ENCODE data around the gene GABRR1.

The GABRR1 gene

DNA sequence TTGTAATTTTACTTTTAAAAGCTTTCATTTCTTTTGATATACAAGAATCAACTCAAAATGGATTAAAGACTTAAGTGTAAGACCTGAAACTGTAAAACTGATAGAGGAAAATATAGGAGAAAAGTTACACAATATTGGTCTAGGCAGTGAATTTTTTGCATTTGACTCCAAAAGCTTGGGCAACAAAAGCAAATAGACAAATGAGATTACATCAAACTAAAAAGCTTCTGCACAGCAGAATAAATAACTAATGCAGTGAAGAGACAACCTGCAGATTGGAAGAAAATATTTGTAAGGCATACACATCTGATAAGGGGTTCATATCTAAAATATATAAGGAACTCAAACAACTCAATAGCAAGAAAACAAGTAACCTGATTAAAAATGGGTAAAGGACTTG, 3.0 kb downstream of the GABRR1 start:
- DNase-seq = no peak

DNA sequence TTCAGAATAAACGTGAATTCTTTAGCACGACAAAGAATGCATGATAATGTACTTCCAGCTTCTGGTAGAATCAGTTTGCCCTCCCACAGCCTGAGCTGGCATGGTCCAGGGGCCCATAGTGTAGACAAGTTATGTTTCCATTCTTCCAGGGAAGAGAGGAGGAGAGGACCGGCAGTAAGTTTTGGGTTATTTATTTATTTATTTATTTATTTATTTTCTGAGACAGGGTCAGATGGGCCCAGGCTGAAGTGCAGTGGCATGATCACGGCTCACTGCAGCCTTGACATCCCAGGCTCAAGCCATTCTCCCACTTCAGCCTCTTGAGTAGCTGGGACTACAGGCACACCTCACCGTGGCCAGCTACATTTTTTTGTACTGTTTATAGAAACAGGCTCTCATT, 4.7 kb downstream of the GABRR1 start:
- no peak for DNase-seq

DNA sequence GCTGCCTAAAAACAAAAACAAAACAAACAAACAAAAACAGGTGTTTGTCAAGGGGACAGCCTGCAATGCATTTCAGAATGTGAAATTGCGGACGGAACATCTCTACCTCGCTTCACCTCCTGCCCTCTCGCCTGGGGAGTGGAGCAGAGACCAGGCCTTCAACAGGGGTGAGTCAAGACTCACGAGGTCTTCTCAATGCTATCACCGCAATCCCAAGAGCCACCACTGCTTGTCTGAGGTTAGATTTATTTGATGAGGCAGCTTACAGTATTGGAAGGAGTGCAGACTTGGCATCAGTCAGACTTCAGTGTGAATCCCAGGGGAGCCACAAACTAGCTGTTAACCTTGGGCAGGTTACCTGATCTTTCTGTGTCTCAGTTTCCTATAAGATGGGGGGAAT, 7.7 kb downstream of the GABRR1 start:
- no peak for DNase-seq

DNA sequence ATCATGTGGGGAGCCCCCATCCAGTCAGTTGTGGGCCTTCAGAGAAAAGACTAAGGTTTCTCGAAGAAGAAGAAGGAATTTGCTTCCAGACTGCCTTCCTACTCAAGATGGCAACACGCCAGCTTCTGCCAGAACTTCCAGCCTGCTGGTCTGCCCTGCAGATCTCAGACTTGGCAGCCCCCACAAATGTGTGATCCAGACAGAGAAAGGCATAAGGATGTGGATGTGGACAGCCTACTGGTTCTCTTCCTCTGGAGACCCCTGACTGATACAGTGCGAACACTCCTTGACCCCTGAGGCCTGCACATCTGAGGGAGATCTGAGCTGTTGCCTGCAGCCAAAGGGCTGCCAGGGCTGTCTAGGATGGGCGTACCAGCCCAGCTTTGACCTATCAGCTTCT, 8.6 kb downstream of the GABRR1 start:
- DNase-seq = no peak

DNA sequence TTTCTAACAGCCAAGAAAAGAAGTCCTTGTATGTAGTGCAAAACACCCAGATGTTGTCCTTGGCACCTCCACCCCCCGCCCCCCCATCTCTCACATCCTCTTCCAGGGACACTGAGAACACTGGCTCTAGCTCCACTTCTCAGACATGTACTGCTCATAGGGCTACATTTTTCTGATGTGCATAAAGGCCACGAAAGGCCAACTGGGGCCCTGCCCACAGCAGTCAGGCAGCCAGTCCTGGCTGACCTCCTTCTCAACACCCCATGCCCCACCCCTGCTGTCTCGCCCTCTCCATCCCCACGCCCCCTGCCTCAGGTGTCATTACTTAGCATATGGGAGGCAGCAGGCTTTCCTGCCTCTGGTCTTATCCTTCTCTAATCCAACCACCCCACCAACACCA, 11.3 kb downstream of the GABRR1 start:
- DNase-seq = no peak

DNA sequence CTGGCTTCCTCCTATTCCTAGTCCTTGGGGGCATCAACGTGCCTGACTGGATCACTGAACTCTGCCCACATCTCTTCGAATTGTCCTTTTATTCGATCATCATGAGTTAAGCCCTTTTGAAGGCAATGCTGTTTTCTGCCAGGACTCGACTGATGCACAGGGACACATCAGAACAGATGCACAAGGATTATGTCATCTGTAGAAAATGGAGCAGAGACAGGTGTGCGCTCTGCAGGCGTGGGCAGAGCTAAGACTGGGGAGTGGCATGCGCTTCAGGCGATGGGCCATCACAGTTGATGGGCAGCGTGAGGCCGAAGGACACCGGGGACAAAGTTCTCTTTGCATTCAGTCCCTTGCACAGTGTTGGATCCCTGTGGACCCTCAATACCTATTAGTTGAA, 13.1 kb downstream of the GABRR1 start:
- no peak for DNase-seq

DNA sequence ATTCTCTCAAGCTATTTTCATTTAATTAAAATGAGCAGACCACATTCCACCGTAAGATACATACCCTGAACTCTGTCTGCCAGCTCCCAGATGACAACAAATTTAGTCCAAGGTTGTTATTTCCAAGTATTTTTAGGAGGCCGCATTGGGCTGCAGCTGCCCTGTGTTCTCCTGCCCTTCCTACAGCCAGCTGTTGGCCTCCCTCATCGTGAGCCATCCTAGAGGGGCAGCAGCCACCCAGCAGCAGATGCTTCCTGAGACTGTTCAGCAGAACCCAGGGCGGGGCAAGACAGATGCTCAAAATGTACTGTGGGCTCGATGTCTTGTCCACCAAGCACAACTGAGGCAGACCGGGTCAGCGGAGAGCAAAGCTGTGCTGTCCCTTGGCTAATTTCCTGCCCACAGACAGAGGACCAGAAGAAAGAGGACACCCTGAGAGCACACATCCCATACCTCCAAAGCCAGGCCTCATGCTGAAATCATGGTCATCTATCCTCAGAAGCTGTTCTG, 16.4 kb downstream of the GABRR1 start:
- DNase-seq = no peak

DNA sequence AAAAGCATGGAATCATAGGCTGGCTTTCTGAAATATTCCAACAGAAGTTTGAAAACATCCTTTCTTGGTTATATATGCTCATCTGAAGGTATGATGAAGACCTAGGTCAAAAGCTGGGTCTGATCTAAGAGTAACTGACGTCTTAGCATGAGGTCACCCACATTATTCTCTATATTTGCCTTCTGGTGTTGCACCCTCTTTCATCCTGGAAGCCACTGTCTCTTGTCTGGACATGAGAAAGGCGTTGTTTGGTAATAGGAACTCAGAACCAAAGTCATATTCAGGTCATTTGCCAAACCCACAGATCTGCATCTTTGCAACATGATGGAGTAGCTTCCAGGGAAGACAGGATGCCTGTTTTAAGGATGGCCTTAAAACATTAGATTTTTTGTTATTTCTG, 17.6 kb downstream of the GABRR1 start:
- DNase-seq = no peak

DNA sequence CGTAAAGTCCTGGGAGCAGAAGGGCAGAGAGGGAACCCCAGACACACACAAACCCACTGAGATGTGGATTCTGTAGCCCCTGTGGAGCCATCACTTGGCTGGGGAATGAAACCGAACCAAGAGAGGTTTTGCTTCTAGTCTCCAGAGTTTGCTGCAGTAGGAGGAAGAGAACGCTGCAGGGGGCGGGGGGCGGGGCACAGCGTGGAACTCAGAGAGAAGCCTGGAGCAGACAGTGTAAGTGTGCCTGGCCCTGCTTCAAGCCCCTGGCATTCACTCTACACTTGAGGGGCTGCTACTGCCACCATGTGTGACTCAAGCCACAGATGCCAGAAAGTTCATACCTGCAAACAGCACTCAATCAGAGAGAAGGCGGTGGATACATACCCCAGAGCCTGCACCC, 18.9 kb downstream of the GABRR1 start:
- no peak for DNase-seq

DNA sequence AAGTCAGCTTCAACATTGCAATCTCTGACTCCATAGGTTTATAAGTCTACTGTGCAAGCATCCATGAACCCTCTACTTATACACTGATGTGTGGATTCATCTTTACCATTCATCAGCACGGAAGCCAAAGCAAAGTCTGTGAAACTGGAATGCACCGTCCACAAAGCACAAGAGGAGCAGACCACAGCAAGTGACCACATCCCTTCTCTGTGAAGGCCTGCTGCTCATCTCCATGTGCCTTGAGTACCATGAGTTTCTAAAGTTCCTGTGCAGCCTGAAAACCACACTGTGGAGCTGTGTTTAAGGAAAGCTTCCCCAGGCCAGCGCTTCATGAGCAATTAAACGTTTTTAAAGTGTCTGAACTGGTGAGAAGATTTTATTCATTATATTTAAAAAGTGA, 20.0 kb downstream of the GABRR1 start:
- DNase-seq = no peak

DNA sequence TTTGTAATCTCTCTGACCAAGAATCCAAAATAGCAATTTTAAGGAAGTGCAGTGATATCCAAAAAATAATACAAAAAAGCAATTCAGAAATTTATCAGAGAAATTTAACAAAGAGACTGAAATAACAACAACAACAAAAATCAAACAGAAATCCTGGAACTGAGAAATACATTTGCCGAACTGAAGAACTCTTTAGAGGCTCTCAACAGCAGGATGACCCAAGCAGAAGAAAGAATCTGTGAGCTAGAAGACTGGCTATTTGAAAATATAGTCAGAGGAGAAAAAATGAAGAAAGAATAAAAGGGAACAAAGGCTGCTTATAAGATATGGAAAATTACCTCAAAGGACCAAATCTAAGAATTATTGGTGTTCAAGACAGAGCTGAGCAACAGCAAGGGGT, 22.6 kb downstream of the GABRR1 start:
- DNase-seq = no peak

DNA sequence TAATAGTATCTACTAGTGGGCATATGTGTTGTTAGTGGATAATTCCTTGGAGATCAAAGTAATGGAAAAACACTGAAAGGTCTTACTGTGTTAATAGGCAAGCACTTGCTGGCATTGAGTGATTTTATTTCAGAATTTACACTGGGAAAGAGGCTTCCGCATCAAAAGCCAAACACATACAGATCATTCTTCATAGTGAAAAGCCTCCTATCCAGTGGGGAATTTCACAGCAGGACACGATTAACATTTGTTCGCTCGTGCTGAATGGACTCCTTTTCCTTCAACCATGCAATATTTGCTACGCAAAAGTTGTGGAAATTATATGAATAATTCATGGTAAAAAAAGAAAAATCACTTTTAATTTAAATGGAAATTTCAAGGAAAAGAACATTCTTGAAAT, 26.4 kb downstream of the GABRR1 start:
- DNase-seq = no peak

DNA sequence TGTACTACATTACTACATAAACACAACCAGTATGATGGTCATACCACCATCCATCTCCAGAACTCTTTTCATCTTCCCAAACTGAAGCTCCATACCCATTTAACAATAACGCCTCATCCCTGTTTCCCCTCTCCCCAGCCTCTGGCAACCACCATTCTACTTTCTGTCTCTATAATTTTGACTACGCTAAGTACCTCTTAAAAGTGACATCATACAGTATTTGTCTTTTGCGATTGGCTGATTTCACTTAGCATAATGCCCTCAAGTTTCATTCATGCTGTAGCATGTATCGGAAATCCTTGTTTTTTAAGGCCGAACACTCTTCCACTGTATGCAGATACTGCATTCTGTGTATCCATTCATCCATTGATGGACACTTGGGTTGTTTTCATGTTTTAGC, 29.7 kb downstream of the GABRR1 start:
- DNase-seq = no peak

DNA sequence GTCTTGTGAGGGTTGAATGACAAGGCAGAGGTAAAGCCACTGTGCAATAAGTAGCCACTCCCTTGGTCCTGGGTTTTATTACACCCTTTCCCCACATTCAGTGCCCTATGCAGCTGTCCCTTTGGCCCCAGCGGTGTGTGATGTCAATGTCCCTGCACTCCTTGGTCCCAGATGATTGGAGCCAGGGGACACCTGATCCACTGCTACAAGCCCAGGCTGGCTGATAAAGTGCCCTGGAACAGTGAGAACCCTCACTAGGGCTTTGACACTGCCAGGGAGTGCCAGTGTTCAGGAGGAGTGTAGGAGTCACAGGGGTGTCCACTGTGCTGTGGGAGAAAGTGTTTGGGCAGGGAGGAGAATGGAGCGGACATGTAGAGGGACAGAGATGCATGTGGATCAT, 30.4 kb downstream of the GABRR1 start:
- no peak for DNase-seq

DNA sequence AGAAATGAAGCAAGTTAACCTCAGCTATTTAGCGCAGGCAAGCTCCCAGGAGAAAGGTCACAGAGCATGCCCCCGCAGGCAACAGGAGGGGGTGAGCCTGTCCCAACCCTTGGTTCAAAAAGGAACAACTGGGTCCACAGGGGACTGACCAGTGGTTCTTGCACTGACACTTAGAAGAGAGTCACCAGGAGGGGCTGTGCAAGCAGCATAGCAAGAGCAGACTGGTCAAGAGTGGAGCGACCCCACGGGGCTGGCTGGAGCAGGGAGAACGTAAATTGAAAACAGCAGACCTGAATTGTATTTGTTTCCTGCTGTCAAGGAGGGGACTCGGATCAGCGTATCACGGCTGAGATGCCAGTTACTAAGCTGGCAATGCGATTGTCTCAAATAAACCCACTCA, 32.8 kb downstream of the GABRR1 start:
- no peak for DNase-seq

DNA sequence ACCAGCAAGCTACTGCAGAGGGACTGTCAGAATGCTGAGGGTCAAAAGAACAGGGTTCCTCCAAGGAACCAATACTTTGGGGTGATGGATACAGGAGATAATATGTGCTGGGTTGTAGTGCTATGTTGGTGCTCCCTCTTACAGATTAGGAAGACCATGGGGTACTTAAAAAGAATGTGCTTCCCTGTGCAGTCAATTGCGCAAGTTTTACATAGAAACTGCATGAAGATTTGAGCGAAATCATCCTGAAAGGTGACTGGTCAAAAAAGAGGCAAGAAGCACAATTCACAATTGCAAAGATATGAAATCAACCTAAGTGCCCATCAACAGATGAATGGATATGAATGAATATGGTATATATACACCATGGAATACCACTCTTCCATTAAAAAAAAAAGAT, 33.9 kb downstream of the GABRR1 start:
- DNase-seq = no peak

DNA sequence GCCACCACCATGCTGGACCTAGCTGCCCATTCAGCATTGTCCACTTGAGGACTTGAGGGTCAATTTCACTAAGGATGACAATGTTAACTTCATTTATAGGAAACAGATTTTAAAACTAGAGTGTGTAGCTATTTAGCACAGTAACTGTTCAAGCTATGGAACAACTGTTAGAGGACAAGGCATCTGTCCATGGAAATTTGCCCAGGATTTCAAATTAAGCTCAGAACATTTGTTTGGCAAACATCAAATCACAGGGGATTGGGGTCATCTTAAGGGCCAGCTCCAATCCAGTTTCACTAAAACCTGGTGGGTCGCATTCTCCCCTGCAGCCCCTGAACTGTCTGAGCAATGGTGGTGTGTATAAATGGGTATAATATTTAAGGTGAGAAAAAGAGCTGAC, 36.2 kb downstream of the GABRR1 start:
- peak; percentile 6 for DNase-seq

DNA sequence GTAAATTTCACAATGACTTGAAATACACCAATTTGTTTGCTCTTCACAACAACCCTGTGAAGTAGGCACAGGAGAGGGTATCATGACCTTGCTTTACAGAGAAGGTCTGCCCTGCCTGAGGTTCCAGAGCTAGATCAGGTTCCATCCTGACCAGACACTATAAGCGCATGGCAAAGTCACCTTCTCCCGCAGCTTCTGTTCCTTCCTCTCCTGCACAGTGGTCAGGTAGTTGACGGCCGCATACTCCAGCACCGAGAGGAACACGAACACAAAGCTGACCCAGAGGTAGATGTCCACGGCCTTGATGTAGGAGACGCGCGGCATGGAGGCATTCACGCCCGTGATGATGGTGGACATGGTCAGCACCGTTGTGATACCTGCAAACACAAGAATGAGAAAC, 37.0 kb downstream of the GABRR1 start:
- no peak for DNase-seq

DNA sequence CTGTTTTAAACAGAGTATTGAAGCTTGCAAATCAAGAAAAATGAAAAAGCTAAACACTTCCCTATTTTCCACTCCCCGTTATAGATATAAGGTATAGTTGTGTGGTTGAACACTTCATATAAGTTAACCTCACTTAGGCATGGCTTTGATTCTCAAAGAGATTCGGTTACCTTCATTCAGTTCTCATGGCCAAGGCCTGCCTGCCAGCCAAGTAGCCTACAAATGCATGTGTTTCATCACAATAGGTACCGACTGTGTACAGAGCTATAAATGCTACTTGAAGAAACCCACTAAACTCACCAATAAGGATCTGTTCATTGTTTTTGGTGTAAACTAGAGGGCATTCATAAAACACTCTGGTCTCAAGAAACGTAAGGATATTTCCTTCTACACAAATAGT, 43.5 kb downstream of the GABRR1 start:
- no peak for DNase-seq

DNA sequence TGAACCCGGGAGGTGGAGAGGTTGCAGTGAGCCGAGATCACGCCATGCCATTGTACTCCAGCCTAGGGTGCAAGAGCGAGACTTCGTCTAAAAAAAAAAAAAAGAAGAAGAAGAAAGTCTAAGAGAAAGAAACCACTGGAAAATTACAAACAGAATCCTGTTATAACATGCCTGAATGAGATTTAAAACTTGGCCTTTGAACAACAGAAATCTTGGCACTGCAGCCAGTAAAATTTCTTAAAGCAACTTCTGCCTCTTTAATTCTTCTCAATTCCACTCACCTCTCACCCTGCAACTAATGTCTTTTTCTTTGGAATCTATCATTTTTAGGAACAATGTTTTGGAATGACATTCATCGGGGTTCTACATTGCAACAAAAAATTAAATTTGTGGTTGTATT, 45.0 kb downstream of the GABRR1 start:
- DNase-seq = no peak

DNA sequence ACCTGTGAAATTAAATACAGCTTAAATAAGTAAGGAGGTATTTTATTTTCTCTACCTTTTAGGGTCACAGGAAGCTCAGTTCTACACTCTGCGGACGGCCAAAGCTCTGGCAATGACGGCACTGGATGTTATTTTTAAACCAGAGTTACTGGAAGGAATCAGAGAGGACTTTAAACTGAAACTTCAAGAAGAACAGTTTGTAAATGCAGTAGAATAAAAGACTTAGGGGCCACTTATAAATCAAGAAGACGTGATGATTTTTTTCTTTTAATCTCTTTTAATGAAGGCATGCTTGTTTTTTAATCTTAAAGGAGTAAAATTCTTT, 55.1 kb downstream of the GABRR1 start:
- no peak for DNase-seq

DNA sequence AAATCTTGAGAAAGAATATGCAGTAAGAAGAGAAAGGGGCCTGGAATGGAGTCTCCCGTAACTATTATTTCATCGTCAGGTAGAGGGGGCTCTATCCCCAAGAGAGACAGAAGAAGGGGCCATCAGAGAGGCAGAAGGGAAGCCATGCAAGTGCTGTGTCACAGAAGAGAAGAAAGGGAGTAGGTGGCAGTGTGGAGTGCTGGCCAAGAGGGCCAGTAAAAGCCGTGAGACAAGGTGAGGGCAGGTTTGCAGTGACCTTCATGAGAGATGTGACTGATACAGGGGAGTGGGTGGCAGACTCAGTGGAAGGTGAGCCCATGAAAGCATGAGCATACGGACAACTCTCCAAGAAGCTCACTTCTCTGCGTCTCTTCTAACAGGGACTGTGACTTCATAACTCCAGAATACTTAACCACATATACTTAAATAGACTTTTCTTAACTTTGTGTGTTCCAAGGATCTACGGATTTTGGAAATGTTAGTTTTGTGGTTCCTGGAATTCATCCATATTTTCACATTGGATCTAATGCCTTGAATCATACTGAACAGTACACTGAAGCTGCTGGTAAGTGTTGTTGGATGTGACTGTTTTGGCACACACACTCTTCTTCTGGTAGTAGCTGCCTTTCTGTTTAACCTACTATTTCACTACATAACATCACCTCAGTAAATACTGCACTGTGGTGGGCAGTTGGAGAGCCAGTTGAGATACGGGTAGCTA, 55.7 kb downstream of the GABRR1 start:
- no peak for DNase-seq

DNA sequence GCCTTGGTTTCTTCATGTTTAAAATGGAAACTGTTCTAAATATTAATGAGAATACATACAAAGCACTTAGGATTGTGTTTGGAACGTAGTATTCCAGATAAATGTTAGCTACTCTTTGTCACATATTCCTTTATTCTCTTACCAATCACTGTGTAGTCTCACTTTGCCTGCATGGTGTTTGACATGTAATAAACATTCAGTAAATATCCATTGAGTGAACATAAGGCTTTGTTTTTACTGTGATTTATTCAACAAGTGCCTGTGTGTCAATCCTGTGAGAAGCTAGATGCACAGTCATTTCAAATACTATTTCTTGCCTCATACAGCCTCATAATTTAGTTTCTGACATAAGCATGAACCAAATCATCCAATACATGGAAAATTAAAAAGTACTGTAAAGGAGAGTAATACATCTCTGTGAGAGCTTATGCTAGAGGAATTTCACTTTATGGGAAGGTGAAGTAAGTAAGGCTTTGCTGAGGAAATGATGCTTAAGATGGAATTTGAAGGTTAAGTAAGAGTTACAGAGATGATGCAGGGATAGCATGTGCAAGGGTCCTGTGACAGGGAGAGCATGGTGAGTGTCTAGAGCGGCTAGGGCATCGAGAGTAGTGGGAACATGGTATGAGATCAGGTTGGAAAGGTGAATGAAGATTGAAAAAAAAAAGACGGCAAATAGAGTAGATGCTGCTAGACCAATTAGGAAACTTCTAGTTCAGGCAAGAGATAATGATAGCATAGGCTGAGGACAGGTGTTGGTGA, 56.6 kb downstream of the GABRR1 start:
- no peak for DNase-seq

DNA sequence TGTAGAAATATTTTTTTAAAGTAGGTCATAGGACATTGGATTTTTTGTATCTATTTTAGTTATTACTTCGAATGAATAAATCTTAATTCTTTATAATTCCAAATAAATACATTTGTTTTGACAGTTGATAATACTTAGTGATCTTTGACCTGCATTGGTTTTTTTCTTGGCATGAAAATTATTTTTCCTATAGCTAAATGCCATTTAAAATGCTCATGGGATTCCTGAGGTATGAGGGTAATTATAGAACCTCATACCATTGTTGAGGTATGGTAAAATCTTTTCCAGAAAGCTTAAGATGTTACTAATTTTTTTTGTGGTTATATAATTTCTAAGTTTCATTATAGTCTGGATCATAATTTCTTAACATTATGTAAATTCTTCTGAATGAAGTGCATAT, 63.0 kb downstream of the GABRR1 start:
- no peak for DNase-seq
